Lower leg skin (tissue), 3 donors: ENCODE data around the gene PLCB1.

Experiments
- POLR2A ChIP-seq, 2 donors: fragments of 450-650 bp; IDR thresholded peaks; one replicate each; pipeline ENCODE4 v1.6.1; 2016 to 2017; ENCODE audit warnings: antibody characterized with exemption in 2 of 2, mild to moderate bottlenecking in 1 of 2, moderate library complexity in 1 of 2
- TF ChIP-seq, protein P1 (sequence below), 3 donors: fragments of 450-650 bp; IDR thresholded peaks; one replicate each; pipeline ENCODE4 v1.5.1; 2016; ENCODE audit warnings: antibody characterized with exemption in 3 of 3, mild to moderate bottlenecking in 3 of 3, moderate library complexity in 2 of 3

DNA sequence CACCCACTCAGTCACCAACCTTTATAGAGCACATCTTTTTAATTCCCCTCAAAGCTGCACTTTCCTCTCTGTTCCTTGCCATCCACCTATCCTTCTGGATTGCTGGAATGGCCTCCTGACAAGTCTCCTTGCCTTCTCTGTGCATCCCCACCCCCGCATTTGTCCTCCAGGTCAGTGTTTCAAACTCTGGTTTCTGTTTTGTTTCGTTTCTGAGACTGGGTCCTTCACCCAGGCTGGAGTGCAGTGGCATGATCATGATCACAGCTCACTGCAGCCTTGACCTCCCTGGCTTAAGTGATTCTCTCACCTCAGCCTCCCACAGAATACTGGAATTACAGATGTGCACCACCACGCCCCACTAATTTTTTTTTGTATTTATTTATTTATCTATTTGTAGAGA is 96.2 kb downstream of the PLCB1 start:
- TF ChIP-seq POLR2A (IDR thresholded peaks at IDR 0.05), result no peak
- TF ChIP-seq, protein P1, sequence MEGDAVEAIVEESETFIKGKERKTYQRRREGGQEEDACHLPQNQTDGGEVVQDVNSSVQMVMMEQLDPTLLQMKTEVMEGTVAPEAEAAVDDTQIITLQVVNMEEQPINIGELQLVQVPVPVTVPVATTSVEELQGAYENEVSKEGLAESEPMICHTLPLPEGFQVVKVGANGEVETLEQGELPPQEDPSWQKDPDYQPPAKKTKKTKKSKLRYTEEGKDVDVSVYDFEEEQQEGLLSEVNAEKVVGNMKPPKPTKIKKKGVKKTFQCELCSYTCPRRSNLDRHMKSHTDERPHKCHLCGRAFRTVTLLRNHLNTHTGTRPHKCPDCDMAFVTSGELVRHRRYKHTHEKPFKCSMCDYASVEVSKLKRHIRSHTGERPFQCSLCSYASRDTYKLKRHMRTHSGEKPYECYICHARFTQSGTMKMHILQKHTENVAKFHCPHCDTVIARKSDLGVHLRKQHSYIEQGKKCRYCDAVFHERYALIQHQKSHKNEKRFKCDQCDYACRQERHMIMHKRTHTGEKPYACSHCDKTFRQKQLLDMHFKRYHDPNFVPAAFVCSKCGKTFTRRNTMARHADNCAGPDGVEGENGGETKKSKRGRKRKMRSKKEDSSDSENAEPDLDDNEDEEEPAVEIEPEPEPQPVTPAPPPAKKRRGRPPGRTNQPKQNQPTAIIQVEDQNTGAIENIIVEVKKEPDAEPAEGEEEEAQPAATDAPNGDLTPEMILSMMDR (IDR thresholded peaks at IDR 0.05), result no peak
